ENCODE results near the gene DAAM1. TPM values are rescaled to one million over a fixed set of nuclear protein-coding genes. Genes with fewer than 3 reads are reported as not detected.
A peak's percentile ranks its signal among the peaks of the same experiment; 100 is the strongest.

DAAM1 gene
- total RNA-seq, 6 experiments from 2014 or later, result 7.5 to 12.2 (median 8.6) TPM

DNA sequence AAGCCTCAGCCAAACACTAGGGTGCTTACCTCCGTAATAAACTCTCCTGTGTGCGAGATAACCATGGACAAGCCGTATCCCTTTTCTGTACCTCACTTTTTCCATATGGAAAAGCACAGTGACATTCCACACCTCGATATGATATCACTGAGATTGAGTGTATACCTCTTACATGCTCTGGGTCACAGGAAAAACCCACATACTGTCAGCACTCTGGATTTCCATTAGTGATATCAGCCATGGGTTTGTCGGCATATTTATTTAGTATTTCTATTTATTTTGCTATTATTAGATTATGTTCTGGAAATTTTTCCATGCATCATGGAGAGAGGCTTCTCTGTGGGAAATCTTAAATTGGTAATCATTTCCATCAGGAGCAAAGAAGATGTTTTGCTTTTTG lies 28.0 kb upstream of the DAAM1 start:
- Mint-ChIP-seq H3K27me3 (ENCODE audit: insufficient read depth) (peaks cover 22% of the 10 kb centered on the region), H3K36me3 (ENCODE audit: low read depth) (peaks cover 4% of the 10 kb centered on the region; the same call in 1 of the 2 replicates), H3K4me3 (no peak overlapping the region), H3K4me1 (ENCODE audit: low read depth) (peaks cover 12% of the 10 kb centered on the region), H3K27ac (no peak overlapping the region), H3K9me3 (no peaks in the 10 kb centered on the region)
- no peak for DNase-seq
- TF ChIP-seq, protein P1, sequence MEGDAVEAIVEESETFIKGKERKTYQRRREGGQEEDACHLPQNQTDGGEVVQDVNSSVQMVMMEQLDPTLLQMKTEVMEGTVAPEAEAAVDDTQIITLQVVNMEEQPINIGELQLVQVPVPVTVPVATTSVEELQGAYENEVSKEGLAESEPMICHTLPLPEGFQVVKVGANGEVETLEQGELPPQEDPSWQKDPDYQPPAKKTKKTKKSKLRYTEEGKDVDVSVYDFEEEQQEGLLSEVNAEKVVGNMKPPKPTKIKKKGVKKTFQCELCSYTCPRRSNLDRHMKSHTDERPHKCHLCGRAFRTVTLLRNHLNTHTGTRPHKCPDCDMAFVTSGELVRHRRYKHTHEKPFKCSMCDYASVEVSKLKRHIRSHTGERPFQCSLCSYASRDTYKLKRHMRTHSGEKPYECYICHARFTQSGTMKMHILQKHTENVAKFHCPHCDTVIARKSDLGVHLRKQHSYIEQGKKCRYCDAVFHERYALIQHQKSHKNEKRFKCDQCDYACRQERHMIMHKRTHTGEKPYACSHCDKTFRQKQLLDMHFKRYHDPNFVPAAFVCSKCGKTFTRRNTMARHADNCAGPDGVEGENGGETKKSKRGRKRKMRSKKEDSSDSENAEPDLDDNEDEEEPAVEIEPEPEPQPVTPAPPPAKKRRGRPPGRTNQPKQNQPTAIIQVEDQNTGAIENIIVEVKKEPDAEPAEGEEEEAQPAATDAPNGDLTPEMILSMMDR (IDR thresholded peaks at IDR 0.05), result no peak

DNA sequence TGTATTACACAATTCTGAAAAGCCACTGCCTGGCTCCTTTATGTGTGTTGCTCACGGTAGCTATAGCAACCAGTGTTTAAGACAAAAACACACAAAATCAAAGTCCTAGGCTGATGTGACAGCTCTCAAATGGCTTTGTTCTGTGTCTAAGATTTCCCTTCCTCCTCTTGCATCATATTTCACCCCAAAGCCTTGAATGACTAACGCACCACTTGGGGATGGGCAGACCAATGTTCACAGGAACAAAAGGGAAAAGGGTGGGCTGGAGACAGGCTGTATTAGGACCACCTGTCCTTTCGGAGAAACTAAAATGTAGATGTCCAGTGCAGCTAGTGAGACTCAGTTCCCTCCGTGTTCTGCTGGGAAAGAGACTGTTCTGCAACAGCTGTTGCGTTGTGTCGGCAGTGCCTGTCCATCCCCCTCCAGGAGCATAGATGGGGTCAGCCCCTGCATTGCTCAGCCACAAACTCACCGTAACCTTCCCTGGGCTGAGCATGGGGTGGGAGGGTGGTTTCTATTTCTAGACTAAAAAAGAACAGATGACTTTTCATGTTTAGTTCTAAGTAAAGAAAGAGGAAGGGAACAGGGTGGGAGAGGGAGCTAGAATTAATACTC lies 26.8 kb upstream of the DAAM1 start:
- TF ChIP-seq, protein P1 (IDR thresholded peaks at IDR 0.05), result no peak
- Mint-ChIP-seq H3K4me3 (peak overlapping the region; percentile 50), H3K9me3 (no peaks in the 10 kb centered on the region), H3K4me1 (ENCODE audit: low read depth) (peaks cover 12% of the 10 kb centered on the region), H3K27me3 (ENCODE audit: insufficient read depth) (peaks cover 22% of the 10 kb centered on the region), H3K27ac (no peak overlapping the region; the same call in 1 of the 2 replicates), H3K36me3 (ENCODE audit: low read depth) (peaks cover 4% of the 10 kb centered on the region; the same call in 1 of the 2 replicates)
- DNase-seq, result peak; percentile 61

DNA sequence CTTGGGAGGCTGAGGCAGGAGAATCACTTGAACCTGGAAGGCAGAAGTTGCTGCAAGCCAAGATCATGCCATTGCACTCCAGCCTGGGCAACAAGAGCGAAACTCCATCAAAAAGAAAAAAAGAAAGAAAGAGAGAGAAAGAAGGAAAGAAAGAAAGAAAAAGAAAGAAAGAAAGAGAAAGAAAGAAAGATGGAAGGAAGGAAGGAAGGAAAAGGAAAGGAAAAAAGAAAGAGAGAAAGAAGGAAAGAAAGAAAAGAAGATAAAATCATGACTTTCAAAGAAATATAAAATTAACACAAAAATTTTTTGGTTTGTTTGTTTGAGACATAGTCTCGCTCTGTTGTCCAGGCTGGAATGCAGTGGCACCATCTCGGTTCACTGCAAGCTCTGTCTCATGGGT lies 22.2 kb upstream of the DAAM1 start:
- DNase-seq, result no peak
- Mint-ChIP-seq H3K4me1 (ENCODE audit: low read depth) (peaks cover 8% of the 10 kb centered on the region), H3K4me3 (no peak overlapping the region), H3K27me3 (ENCODE audit: insufficient read depth) (peaks cover 22% of the 10 kb centered on the region), H3K27ac (no peak overlapping the region), H3K9me3 (no peaks in the 10 kb centered on the region), H3K36me3 (ENCODE audit: low read depth) (no peaks in the 10 kb centered on the region)
- TF ChIP-seq, protein P1 (IDR thresholded peaks at IDR 0.05), result no peak

DNA sequence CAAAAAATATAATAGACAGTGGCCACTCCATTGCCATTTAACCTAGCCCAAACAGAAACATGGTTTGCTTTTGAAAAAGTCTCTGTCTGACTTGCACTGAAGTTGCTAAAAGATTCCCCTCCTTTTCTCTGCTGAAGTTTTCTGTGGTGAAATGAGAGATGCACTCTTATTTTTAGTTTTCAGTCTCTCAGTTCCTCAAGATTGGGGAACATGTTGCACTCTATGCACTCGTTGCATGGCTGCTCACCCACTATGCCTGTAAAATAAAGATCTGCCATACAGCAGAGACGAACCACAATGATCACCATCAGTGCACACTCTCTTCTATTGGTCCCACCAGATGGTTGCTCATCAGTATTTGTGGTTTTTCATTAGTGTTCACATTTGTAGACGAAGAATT lies 13.1 kb upstream of the DAAM1 start:
- Mint-ChIP-seq H3K27me3 (ENCODE audit: insufficient read depth) (peaks cover 2% of the 10 kb centered on the region; the same call in 1 of the 2 replicates), H3K4me3 (no peak overlapping the region), H3K27ac (no peak overlapping the region), H3K4me1 (ENCODE audit: low read depth) (no peaks in the 10 kb centered on the region), H3K9me3 (no peaks in the 10 kb centered on the region), H3K36me3 (ENCODE audit: low read depth) (no peaks in the 10 kb centered on the region)
- TF ChIP-seq, protein P1 (IDR thresholded peaks at IDR 0.05), result no peak
- no peak for DNase-seq

DNA sequence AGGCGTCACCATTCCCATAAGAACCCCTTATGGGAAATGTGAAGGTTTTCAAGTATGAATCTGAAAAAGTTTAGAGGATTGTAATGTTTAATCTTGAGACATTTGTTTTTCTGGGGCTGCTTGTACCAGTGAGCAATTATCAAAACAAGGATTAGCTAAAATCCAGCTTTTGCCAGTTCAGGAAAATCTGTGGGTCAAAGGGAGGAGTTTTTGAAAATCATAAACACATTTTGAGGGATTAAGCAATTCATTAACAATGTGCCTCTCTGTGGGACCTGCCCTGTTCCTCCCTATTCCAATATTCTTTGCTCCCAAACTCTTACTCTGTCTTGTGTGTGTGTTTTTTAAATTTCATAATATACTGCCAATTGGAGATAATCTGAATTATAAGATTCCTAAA lies 11.7 kb upstream of the DAAM1 start:
- Mint-ChIP-seq H3K4me1 (ENCODE audit: low read depth) (no peaks in the 10 kb centered on the region), H3K36me3 (ENCODE audit: low read depth) (no peaks in the 10 kb centered on the region), H3K27ac (no peak overlapping the region), H3K9me3 (no peaks in the 10 kb centered on the region), H3K4me3 (no peak overlapping the region), H3K27me3 (ENCODE audit: insufficient read depth) (peaks cover 8% of the 10 kb centered on the region)
- TF ChIP-seq, protein P1 (IDR thresholded peaks at IDR 0.05), result no peak
- DNase-seq, result no peak
